Activated B cell treated with CpG ODN at 0.5 μM for 24 hours (primary cell): ENCODE measurements around the gene HMCES. TPM values are rescaled to one million over a fixed set of nuclear protein-coding genes. Genes with fewer than 3 reads are reported as not detected.
A peak's percentile ranks its signal among the peaks of the same experiment; 100 is the strongest.

Experiments used
- ATAC-seq: fragments of 200-7000 bp; cut with Tn5 transposase; one replicate; pipeline ENCODE4 v1.10.0; 2021; ENCODE audit warnings: low read depth, mild to moderate bottlenecking, moderate library complexity
- CTCF ChIA-PET: fragments of 350-600 bp; sonication (Branson Sonifier 250); formaldehyde crosslinking; loops from one replicate; lab custom pipeline; 2021; ENCODE audit warnings: antibody characterized with exemption; lab: Charles Lee
- POLR2A ChIA-PET: fragments of 350-600 bp; sonication (Branson Sonifier 250); formaldehyde crosslinking; loops from one replicate; lab custom pipeline; 2021; ENCODE audit warnings: antibody characterized with exemption; lab: Charles Lee
- DNase-seq: peaks from one replicate; pipeline ENCODE4 v3.0.0; 2022
- H3K27ac Mint-ChIP-seq: one replicate; pipeline ENCODE4 v1.8.0; 2020; ENCODE audit warnings: mixed read lengths
- H3K27me3 Mint-ChIP-seq: one replicate; pipeline ENCODE4 v1.8.0; 2021; ENCODE audit warnings: mixed read lengths
- H3K36me3 Mint-ChIP-seq: one replicate; pipeline ENCODE4 v1.8.0; 2021; ENCODE audit warnings: low read depth, mixed read lengths
- H3K4me1 Mint-ChIP-seq: one replicate; pipeline ENCODE4 v1.8.0; 2021; ENCODE audit warnings: mixed read lengths
- H3K4me3 Mint-ChIP-seq: one replicate; pipeline ENCODE4 v1.8.0; 2020; ENCODE audit warnings: mild to moderate bottlenecking, mixed read lengths
- H3K9me3 Mint-ChIP-seq: one replicate; pipeline ENCODE4 v1.8.0; 2020; ENCODE audit warnings: mixed read lengths
- intact Hi-C: fragments of 100-400 bp; cut with micrococcal nuclease; formaldehyde crosslinking; loops from one replicate; pipeline ENCODE4 v1.15.1; 2024
- total RNA-seq: library from RNA; stranded (reverse); gene quantifications from 2 replicates; pipeline ENCODE4 v1.2.3, GENCODE V29; 2022
- TF ChIP-seq, protein P1 (sequence below): fragments of 200-600 bp; IDR thresholded peaks from one replicate; pipeline ENCODE4 v1.8.0; 2022; ENCODE audit warnings: antibody characterized with exemption, mild to moderate bottlenecking

HMCES gene
- total RNA-seq, 1 donor from 2014 or later, result 37.2 TPM

DNA sequence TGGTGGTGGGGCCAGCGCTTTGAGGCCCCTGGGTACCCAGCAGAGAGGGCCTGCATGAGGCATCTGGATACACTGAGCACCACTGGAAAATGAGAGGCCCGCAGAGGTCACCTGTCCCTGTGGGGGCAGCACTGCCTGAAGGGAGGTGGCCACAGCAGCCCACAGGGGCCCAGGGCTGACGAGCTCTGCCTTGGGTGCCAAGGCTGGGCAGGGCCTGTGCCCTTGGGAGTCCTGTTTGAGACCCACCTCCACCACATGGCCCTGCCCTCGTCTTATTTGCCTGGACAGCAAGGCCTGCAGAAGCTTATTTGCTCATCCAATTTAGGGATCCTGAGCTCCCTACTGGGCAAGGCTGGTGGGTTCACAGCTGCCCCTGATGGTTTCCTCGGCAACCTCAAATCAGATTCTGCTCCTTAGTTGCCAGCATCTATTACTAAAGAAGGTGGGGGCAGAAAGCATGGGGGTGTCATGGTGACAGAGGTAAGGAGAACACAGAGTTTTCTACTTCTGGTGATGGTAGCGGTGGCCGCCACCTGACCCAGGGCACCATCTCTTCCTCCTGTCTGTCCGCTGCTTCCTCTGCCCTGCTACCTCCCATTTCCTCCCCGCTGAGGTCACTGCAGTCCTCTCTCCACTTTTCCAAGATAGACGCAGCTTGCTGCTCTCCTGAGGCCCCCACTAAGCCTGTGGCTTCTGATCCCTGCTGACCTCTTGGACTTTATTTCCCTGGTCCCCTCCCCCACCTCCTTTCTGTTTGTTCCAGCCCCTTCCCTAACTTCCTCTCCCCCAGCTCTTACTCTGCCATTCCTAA, 62.9 kb downstream of the HMCES start:
- DNase-seq, result no peak
- intact Hi-C loops, result no loop called here

DNA sequence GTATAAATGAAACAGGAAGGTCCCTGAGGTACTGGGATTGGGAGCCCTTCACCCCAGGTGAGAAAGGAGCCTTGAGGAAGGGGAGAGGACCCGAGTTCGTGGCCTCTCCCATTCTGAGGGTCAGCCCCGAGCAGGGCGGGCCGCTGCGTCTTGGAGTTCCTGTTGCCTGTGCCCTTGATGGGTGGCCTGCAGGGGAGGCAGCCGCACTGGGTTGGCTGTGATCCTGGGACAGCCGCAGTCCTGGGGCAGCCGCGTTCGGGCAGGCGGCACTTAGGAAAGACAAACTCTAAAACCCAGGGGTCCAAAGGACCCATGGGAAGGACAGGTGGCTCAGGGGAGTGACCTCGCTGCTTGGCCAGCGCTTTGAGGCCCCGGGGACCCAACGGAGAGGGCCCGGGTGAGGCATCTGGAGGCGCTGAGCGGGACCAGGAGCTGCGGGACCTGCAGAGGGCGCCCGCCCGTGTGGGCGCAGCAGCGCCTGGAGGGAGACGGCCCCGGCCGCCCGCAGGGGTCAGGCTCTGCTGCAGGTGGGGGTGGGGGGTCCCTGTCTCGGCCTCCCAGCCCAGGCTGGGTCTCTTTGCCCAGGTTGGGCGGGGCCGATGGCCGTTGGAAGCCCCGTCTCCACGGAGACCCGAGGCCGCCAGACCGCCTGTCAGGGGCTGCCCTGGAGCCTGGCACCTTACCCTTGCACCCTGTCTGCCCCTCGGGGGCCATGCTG, 65.1 kb downstream of the HMCES start:
- Mint-ChIP-seq H3K4me3 (peak overlapping the region; percentile 72), H3K27ac (no peak overlapping the region), H3K4me1 (peaks cover 10% of the 10 kb centered on the region), H3K27me3 (peaks cover 27% of the 10 kb centered on the region), H3K9me3 (no peaks in the 10 kb centered on the region), H3K36me3 (no peaks in the 10 kb centered on the region)
- POLR2A ChIA-PET, result no interaction called here
- TF ChIP-seq, protein P1, sequence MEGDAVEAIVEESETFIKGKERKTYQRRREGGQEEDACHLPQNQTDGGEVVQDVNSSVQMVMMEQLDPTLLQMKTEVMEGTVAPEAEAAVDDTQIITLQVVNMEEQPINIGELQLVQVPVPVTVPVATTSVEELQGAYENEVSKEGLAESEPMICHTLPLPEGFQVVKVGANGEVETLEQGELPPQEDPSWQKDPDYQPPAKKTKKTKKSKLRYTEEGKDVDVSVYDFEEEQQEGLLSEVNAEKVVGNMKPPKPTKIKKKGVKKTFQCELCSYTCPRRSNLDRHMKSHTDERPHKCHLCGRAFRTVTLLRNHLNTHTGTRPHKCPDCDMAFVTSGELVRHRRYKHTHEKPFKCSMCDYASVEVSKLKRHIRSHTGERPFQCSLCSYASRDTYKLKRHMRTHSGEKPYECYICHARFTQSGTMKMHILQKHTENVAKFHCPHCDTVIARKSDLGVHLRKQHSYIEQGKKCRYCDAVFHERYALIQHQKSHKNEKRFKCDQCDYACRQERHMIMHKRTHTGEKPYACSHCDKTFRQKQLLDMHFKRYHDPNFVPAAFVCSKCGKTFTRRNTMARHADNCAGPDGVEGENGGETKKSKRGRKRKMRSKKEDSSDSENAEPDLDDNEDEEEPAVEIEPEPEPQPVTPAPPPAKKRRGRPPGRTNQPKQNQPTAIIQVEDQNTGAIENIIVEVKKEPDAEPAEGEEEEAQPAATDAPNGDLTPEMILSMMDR, result no peak
- DNase-seq, result peak; percentile 39
- ATAC-seq, result peak; percentile 74
- intact Hi-C loops, result no loop called here
- CTCF ChIA-PET, result interaction anchor here (0.6 kb wide), 1 partner anchor 10 kb away, joined by 3 read pairs; no protein-coding TSS in a partner anchor

More for the DNA sequence above, 62.9 kb downstream of the HMCES start:
- TF ChIP-seq, protein P1, result no peak
- Mint-ChIP-seq H3K4me3 (no peak overlapping the region), H3K27me3 (peaks cover 25% of the 10 kb centered on the region), H3K9me3 (no peaks in the 10 kb centered on the region), H3K36me3 (no peaks in the 10 kb centered on the region), H3K27ac (no peak overlapping the region), H3K4me1 (peaks cover 7% of the 10 kb centered on the region)
- ChIA-PET CTCF (no interaction called here), POLR2A (no interaction called here)
- no peak for ATAC-seq

DNA sequence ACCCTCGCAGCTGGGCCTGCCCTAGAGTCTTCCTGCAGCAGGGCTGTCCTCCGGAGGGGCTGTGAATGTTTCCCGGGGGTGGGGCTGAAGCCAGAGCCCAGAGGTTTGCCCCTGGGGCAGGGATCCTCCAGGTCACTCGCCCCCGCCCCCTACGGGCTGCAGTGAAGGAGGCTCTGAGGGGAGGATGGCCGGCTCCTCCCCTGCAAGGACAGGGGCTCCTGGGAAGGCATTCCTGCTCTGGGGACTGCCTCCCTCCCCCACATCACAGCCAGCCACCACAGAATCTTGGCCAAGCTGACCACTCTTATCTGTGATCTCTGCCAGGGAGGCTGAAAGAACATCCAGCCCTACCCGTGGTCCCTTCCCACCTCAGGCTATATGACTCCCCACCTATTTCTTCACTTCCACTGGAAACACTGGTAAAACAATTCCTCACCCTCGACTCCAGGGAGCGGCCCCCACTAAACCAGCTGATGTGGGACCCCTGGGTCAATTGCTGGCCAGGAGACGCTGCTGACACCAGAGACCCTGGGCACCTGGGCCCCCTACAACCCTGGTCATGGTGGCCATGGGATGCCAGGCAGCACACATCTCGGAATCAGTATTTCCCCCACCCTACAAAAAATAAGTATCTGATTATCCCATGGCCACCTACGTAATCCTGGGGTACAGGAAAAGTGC, 66.0 kb downstream of the HMCES start:
- H3K9me3 Mint-ChIP-seq, result no peaks in the 10 kb centered on the region
- ChIA-PET CTCF (interaction anchor here (0.6 kb wide), 1 partner anchor 11 kb away, joined by 3 read pairs; no protein-coding TSS in a partner anchor), POLR2A (interaction anchor here (0.6 kb wide), 1 partner anchor 355 kb away, joined by 3 read pairs; no protein-coding TSS in a partner anchor)
- H3K36me3 Mint-ChIP-seq, result no peaks in the 10 kb centered on the region
- intact Hi-C loops, result no loop called here
- H3K4me3 Mint-ChIP-seq, result no peak overlapping the region
- peaks cover 27% of the 10 kb centered on the region for H3K27me3 Mint-ChIP-seq
- TF ChIP-seq, protein P1, result no peak
- H3K27ac Mint-ChIP-seq, result no peak overlapping the region
- ATAC-seq (no peak), DNase-seq (no peak)
- H3K4me1 Mint-ChIP-seq, result peaks cover 10% of the 10 kb centered on the region

DNA sequence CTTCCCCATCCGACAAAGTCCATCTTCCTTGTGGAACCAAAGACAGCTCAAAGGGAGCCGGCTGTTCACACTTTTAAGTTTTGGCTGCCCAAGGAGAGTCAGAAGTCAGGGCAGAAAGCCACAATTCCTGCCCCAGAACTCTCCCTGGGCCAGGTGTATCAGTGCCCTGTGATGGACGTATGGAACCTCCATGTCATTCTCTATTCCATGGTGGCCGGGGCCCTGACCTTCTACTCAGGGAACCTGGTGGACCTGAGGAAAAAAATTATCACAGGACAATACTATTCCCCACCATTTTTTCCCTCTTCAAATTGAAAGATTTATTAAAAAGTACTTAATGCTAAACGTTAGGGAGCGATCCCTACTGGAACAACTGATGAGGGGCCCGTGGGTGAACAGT, 66.6 kb downstream of the HMCES start:
- Mint-ChIP-seq H3K4me3 (no peak overlapping the region), H3K36me3 (no peaks in the 10 kb centered on the region), H3K27ac (no peak overlapping the region), H3K4me1 (peaks cover 10% of the 10 kb centered on the region), H3K27me3 (peaks cover 27% of the 10 kb centered on the region), H3K9me3 (no peaks in the 10 kb centered on the region)
- POLR2A ChIA-PET, result interaction anchor here (0.6 kb wide), 1 partner anchor 356 kb away, joined by 3 read pairs; no protein-coding TSS in a partner anchor
- DNase-seq, result no peak
- intact Hi-C loops, result no loop called here
- CTCF ChIA-PET, result no interaction called here
- no peak for ATAC-seq
- TF ChIP-seq, protein P1, result no peak
